NCI-H2227 (cell line): ENCODE data around the gene MGAT5B.

Experiments
- DNase-seq: peaks from one replicate; lab custom pipeline; 2025; ENCODE audit not compliant: unreplicated experiment; lab: John Stamatoyannopoulos, UW

Gene MGAT5B

GRCh38 chr17:76998839-76999238 lies 130.6 kb downstream of the MGAT5B start:
- DNase-seq = no peak
